Aorta (tissue), 5 donors: Measurements from ENCODE around the gene SPACA9. TPM values are rescaled to one million over a fixed set of nuclear protein-coding genes. Genes with fewer than 3 reads are reported as not detected.

ENCODE experiments used
- ATAC-seq: fragments of 200-7000 bp; cut with Tn5 transposase; one replicate; pipeline ENCODE4 v1.9.1; 2022; ENCODE audit warnings: moderate library complexity; ENCODE audit not compliant: low FRiP score
- DNase-seq, 2 donors: peaks; one replicate each; pipeline ENCODE4 v3.0.0-alpha.2; 2020
- H3K27ac ChIP-seq, 2 donors: one replicate each; pipeline ENCODE4 v1.5.1; 2013; ENCODE audit warnings: low read length in 2 of 2, mild to moderate bottlenecking in 2 of 2, moderate library complexity in 2 of 2, control low read depth in 1 of 2, inconsistent platforms in 1 of 2, low read depth in 1 of 2
- H3K27me3 ChIP-seq, 2 donors: one replicate each; pipeline ENCODE4 v1.6.1; 2013; ENCODE audit warnings: control low read depth in 1 of 2, low read length in 1 of 2, mild to moderate bottlenecking in 1 of 2, moderate library complexity in 1 of 2; ENCODE audit not compliant: insufficient read depth in 2 of 2, control insufficient read depth in 1 of 2
- H3K36me3 ChIP-seq, 2 donors: one replicate each; pipeline ENCODE4 v1.6.1; 2013; ENCODE audit warnings: control low read depth in 1 of 2, low read length in 1 of 2, mild to moderate bottlenecking in 1 of 2; ENCODE audit not compliant: insufficient read depth in 2 of 2, control insufficient read depth in 1 of 2
- H3K4me1 ChIP-seq, 2 donors: one replicate each; pipeline ENCODE4 v1.6.1; 2013; ENCODE audit warnings: low read length in 2 of 2, control low read depth in 1 of 2, mild to moderate bottlenecking in 1 of 2, moderate library complexity in 1 of 2; ENCODE audit not compliant: insufficient read depth in 2 of 2, control insufficient read depth in 1 of 2
- H3K4me3 ChIP-seq, 2 donors: one replicate each; pipeline ENCODE4 v1.5.1; 2013; ENCODE audit warnings: low read length in 2 of 2, control low read depth in 1 of 2, mild to moderate bottlenecking in 1 of 2
- H3K9me3 ChIP-seq: one replicate; pipeline ENCODE4 v1.6.1; 2013; ENCODE audit warnings: mild to moderate bottlenecking, low read length; ENCODE audit not compliant: control insufficient read depth
- WGBS, 2 donors: extraction: QIAGEN DNeasy Blood & Tissue Kit; methylation state at CpG; one replicate each; pipeline ENCODE4 v1.1.7; 2013; 5-methylcytosine and 5-hydroxymethylcytosine counted together
- intact Hi-C, 2 donors: fragments of 100-400 bp; cut with DNase I; formaldehyde crosslinking; loops; one replicate each; pipeline versions ENCODE4 v1.14.2 to v1.15.0; 2022
- polyA plus RNA-seq, 2 donors: library from polyadenylated mRNA; stranded (reverse); fragments of 200-250 nt; gene quantifications; one replicate each; pipeline ENCODE4 v1.2.3, GENCODE V29; 2013
- total RNA-seq, 2 donors: library from RNA; stranded (reverse); fragmentation: NEBNext Ultra II Directional; extraction: Animal tissue kit (Norgen Biotek cat#: 25700); gene quantifications; one replicate each; pipeline ENCODE4 v1.2.1, GENCODE V29; 2021
- donor health status: healthy with polysubstance abuse.
- donor health status: Bipolar disorder and iron deficiency.
- donor health status: DM: no; HTN: no; CAD: no.
- donor health status: DM: no; HTN: no; CAD: no.
- donor health status: DM: yes; HTN: yes; CAD: no.

Gene SPACA9
- total and polyA plus RNA-seq, 4 donors, result 2.3 to 7.9 (median 5.1) TPM

- H3K4me3 ChIP-seq, result no peak overlapping the region
- ATAC-seq (no peak), DNase-seq (no peak)
- no peaks in the 10 kb centered on the region for H3K27me3 ChIP-seq
- no peaks in the 10 kb centered on the region for H3K9me3 ChIP-seq
- WGBS, 2 donors, result 51 to 56% methylated on average over 24 of the region's 24 CpGs
- no peak overlapping the region for H3K27ac ChIP-seq
- intact Hi-C loops, result no loop called here
- H3K4me1 ChIP-seq, result no peaks in the 10 kb centered on the region
- H3K36me3 ChIP-seq, result no peaks in the 10 kb centered on the region
These were observed 20.9 kb upstream of the SPACA9 start for GRCh38 chr9:132857616-132858342.

GRCh38 chr9:132858751-132859150, 19.9 kb upstream of the SPACA9 start:
- no peak overlapping the region for H3K4me3 ChIP-seq
- WGBS, 2 donors, result 15 to 24% methylated on average over 7 of the region's 7 CpGs
- H3K27ac ChIP-seq, result no peak overlapping the region
- no peaks in the 10 kb centered on the region for H3K9me3 ChIP-seq
- intact Hi-C loops, result no loop called here
- no peaks in the 10 kb centered on the region for H3K27me3 ChIP-seq
- H3K36me3 ChIP-seq, result no peaks in the 10 kb centered on the region
- ATAC-seq (no peak), DNase-seq (no peak)
- H3K4me1 ChIP-seq, result no peaks in the 10 kb centered on the region

- intact Hi-C loops, result no loop called here
- Histone ChIP-seq H3K27me3 (no peaks in the 10 kb centered on the region), H3K9me3 (no peaks in the 10 kb centered on the region), H3K4me3 (no peak overlapping the region), H3K36me3 (no peaks in the 10 kb centered on the region), H3K27ac (no peak overlapping the region), H3K4me1 (no peaks in the 10 kb centered on the region)
- WGBS, 2 donors, result 93% methylated on average over 3 of the region's 3 CpGs
- DNase-seq (no peak), ATAC-seq (no peak)
These were observed 17.0 kb upstream of the SPACA9 start for GRCh38 chr9:132861666-132862065.

GRCh38 chr9:132862533-132862932, 16.2 kb upstream of the SPACA9 start:
- Histone ChIP-seq H3K27ac (no peak overlapping the region), H3K9me3 (no peaks in the 10 kb centered on the region), H3K36me3 (no peaks in the 10 kb centered on the region), H3K27me3 (no peaks in the 10 kb centered on the region), H3K4me3 (no peak overlapping the region), H3K4me1 (no peaks in the 10 kb centered on the region)
- no peak for DNase-seq
- 61 to 70% methylated on average over 6 of the region's 6 CpGs for WGBS, 2 donors
- intact Hi-C loops, result no loop called here
- ATAC-seq, result no peak

GRCh38 chr9:132863096-132863495, 15.6 kb upstream of the SPACA9 start:
- Histone ChIP-seq H3K27me3 (no peaks in the 10 kb centered on the region), H3K4me1 (no peaks in the 10 kb centered on the region), H3K36me3 (no peaks in the 10 kb centered on the region), H3K9me3 (no peaks in the 10 kb centered on the region), H3K4me3 (no peak overlapping the region), H3K27ac (no peak overlapping the region)
- intact Hi-C loops, result no loop called here
- DNase-seq, result no peak
- 75 to 85% methylated on average over 12 of the region's 12 CpGs for WGBS, 2 donors
- ATAC-seq, result no peak

GRCh38 chr9:132864277-132864676, 14.4 kb upstream of the SPACA9 start:
- WGBS, 2 donors, result 75 to 78% methylated on average over 2 of the region's 2 CpGs
- ATAC-seq (no peak), DNase-seq (no peak)
- Histone ChIP-seq H3K4me1 (no peaks in the 10 kb centered on the region), H3K27ac (no peak overlapping the region), H3K9me3 (no peaks in the 10 kb centered on the region), H3K4me3 (no peak overlapping the region), H3K36me3 (no peaks in the 10 kb centered on the region), H3K27me3 (no peaks in the 10 kb centered on the region)
- intact Hi-C loops, result no loop called here

- Histone ChIP-seq H3K27ac (no peak overlapping the region), H3K4me3 (no peak overlapping the region), H3K36me3 (no peaks in the 10 kb centered on the region), H3K27me3 (no peaks in the 10 kb centered on the region), H3K4me1 (no peaks in the 10 kb centered on the region), H3K9me3 (no peaks in the 10 kb centered on the region)
- no peak for ATAC-seq
- WGBS, 2 donors, result 59 to 66% methylated on average over 8 of the region's 8 CpGs
- DNase-seq, result no peak
- intact Hi-C loops, result no loop called here
These were observed 14.0 kb upstream of the SPACA9 start for GRCh38 chr9:132864691-132865090.

GRCh38 chr9:132866898-132867297, 11.8 kb upstream of the SPACA9 start:
- Histone ChIP-seq H3K4me3 (no peak overlapping the region), H3K36me3 (no peaks in the 10 kb centered on the region), H3K9me3 (no peaks in the 10 kb centered on the region), H3K4me1 (no peaks in the 10 kb centered on the region), H3K27ac (no peak overlapping the region), H3K27me3 (no peaks in the 10 kb centered on the region)
- no peak for DNase-seq
- 82 to 86% methylated on average over 8 of the region's 8 CpGs for WGBS, 2 donors
- intact Hi-C loops, result no loop called here
- ATAC-seq, result no peak

GRCh38 chr9:132869266-132869665, 9.4 kb upstream of the SPACA9 start:
- Histone ChIP-seq H3K4me1 (no peaks in the 10 kb centered on the region), H3K4me3 (no peak overlapping the region), H3K36me3 (no peaks in the 10 kb centered on the region), H3K9me3 (no peaks in the 10 kb centered on the region), H3K27ac (no peak overlapping the region), H3K27me3 (no peaks in the 10 kb centered on the region)
- 93 to 94% methylated on average over 9 of the region's 9 CpGs for WGBS, 2 donors
- intact Hi-C loops, result no loop called here
- ATAC-seq (no peak), DNase-seq (no peak)
